SU-DHL-6 (cell line): ENCODE measurements around the gene KDM4B.

Experiments used
- H2AFZ ChIP-seq: fragments of 200-600 bp; sonication (generic); 2 replicates; pipeline ENCODE4 v1.6.1; 2014; ENCODE audit warnings: low read depth, mild to moderate bottlenecking, moderate library complexity, mixed read lengths, antibody characterized with exemption, low read length; ENCODE audit not compliant: severe bottlenecking
- H3F3A ChIP-seq: fragments of 200-600 bp; shearing (Covaris generic); 2 replicates; pipeline ENCODE4 v1.6.0; 2016; ENCODE audit warnings: antibody characterized with exemption, mild to moderate bottlenecking; ENCODE audit not compliant: insufficient read depth
- H3K27ac ChIP-seq: fragments of 200-600 bp; sonication (generic); 2 replicates; pipeline ENCODE4 v1.5.1; 2016; ENCODE audit warnings: low read depth, mild to moderate bottlenecking, low read length, moderate library complexity, mixed read lengths
- H3K27me3 ChIP-seq: fragments of 200-600 bp; sonication (generic), shearing (Covaris generic); 2 replicates; pipeline ENCODE4 v1.6.0; 2014; ENCODE audit warnings: mild to moderate bottlenecking, low read length
- H3K36me3 ChIP-seq: fragments of 200-600 bp; sonication (generic); 2 replicates; pipeline ENCODE4 v1.6.1; 2014; ENCODE audit warnings: mild to moderate bottlenecking, low read length, mixed read lengths
- H3K4me2 ChIP-seq: fragments of 300-600, 200-600 bp; shearing (Covaris generic), sonication (generic); 2 replicates; pipeline ENCODE4 v1.6.0; 2014; ENCODE audit warnings: low read length, low read depth, mild to moderate bottlenecking; ENCODE audit not compliant: poor library complexity, severe bottlenecking
- H3K4me3 ChIP-seq: fragments of 200-600 bp; sonication (generic); 2 replicates; pipeline ENCODE4 v1.5.1; 2014; ENCODE audit warnings: antibody characterized with exemption, low read length, mild to moderate bottlenecking, mixed read lengths; ENCODE audit not compliant: insufficient read depth, poor library complexity, severe bottlenecking
- H3K79me2 ChIP-seq: fragments of 200-600 bp; sonication (generic); 2 replicates; pipeline ENCODE4 v1.6.1; 2014; ENCODE audit warnings: mild to moderate bottlenecking, low read length, moderate library complexity; ENCODE audit not compliant: insufficient read depth
- H3K9ac ChIP-seq: fragments of 200-600 bp; sonication (generic); 2 replicates; pipeline ENCODE4 v1.7.0; 2014; ENCODE audit warnings: mild to moderate bottlenecking, low read length
- H3K9me2 ChIP-seq: fragments of 200-600 bp; sonication (generic); replicated peaks from 2 replicates; pipeline ENCODE4 v1.6.1; 2014; ENCODE audit warnings: low read length; ENCODE audit not compliant: insufficient read depth
- H3K9me3 ChIP-seq: fragments of 200-600 bp; sonication (generic); 2 replicates; pipeline ENCODE4 v1.6.1; 2014; ENCODE audit warnings: low read length, mixed read lengths; ENCODE audit not compliant: insufficient read depth
- H4K20me1 ChIP-seq: fragments of 200-600 bp; sonication (generic); 2 replicates; pipeline ENCODE4 v1.6.1; 2014; ENCODE audit warnings: low read depth, mild to moderate bottlenecking, antibody characterized with exemption, low read length, moderate library complexity, mixed read lengths
- EZH2phosphoT487 ChIP-seq: fragments of 200-600 bp; sonication (generic), shearing (Covaris generic); conservative IDR thresholded peaks from 2 replicates; pipeline ENCODE4 v1.6.1; 2018; ENCODE audit warnings: mild to moderate bottlenecking, antibody characterized with exemption, low read length, moderate library complexity, mixed read lengths
- TF ChIP-seq, protein P1 (sequence below): fragments of 200-600 bp; sonication (generic); IDR thresholded peaks from one replicate; pipeline ENCODE4 v1.5.1; 2017; ENCODE audit warnings: antibody characterized with exemption, mild to moderate bottlenecking, low read length, moderate library complexity; ENCODE audit not compliant: insufficient read depth, poor library complexity, severe bottlenecking

The KDM4B gene

DNA sequence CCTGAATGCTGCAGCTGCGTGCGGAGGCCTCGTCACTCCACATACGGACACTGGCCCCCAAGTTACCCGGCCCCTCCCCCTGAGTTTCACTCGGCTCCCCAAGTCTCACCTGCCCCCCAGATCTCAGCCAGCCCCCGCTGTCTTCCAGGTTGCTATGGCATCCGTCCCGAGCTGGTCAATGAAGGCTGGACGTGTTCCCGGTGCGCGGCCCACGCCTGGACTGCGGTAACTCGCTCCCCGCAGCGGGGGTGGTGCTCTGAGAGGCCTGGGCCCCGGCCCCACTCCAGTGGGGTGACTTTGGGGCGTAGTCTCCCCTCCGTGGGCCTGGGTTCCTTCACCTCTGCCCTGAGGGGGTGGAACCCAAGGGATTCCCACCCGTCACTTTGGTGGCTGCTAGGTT, 168.2 kb downstream of the KDM4B start:
- Histone ChIP-seq H3K27me3 (no peaks in the 10 kb centered on the region), H3F3A (peaks cover 2% of the 10 kb centered on the region; the same call in 1 of the 2 replicates), H3K4me2 (no peak overlapping the region), H4K20me1 (no peaks in the 10 kb centered on the region; the same call in 1 of the 2 replicates), H2AFZ (no peak overlapping the region), H3K36me3 (no peaks in the 10 kb centered on the region), H3K4me3 (no peak overlapping the region), H3K9me2 (no peaks in the 10 kb centered on the region), H3K9ac (no peak overlapping the region), H3K9me3 (no peaks in the 10 kb centered on the region), H3K27ac (no peak overlapping the region), H3K79me2 (no peaks in the 10 kb centered on the region)
- TF ChIP-seq, protein P1, sequence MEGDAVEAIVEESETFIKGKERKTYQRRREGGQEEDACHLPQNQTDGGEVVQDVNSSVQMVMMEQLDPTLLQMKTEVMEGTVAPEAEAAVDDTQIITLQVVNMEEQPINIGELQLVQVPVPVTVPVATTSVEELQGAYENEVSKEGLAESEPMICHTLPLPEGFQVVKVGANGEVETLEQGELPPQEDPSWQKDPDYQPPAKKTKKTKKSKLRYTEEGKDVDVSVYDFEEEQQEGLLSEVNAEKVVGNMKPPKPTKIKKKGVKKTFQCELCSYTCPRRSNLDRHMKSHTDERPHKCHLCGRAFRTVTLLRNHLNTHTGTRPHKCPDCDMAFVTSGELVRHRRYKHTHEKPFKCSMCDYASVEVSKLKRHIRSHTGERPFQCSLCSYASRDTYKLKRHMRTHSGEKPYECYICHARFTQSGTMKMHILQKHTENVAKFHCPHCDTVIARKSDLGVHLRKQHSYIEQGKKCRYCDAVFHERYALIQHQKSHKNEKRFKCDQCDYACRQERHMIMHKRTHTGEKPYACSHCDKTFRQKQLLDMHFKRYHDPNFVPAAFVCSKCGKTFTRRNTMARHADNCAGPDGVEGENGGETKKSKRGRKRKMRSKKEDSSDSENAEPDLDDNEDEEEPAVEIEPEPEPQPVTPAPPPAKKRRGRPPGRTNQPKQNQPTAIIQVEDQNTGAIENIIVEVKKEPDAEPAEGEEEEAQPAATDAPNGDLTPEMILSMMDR, result no peak
- TF ChIP-seq EZH2phosphoT487, result no peak

DNA sequence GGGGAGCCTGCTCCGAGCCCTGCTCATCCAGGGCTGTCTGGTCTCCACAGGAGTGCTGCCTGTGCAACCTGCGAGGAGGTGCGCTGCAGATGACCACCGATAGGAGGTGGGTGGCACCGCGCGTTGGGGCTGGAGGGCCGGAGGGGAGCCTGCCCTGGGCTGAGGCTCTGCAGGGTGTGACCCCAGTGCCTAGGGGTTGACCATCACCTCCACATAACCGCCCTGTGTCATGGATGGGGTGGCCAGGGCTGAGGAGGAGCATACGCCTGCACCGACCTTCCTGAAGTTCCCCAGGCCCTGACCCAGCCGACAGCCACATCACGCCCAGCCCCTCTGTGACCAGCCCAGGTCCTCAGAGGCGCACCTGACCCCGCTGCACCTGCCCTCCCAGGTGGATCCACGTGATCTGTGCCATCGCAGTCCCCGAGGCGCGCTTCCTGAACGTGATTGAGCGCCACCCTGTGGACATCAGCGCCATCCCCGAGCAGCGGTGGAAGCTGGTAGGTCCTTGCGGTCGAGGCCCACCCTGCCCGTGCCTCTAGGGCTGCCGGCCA, 168.7 kb downstream of the KDM4B start:
- Histone ChIP-seq H3K4me3 (no peak overlapping the region), H4K20me1 (no peaks in the 10 kb centered on the region; the same call in 1 of the 2 replicates), H3K27ac (no peak overlapping the region), H3K79me2 (no peaks in the 10 kb centered on the region), H3K9me2 (no peaks in the 10 kb centered on the region), H3K9ac (no peak overlapping the region), H3K36me3 (no peaks in the 10 kb centered on the region), H2AFZ (no peak overlapping the region), H3F3A (no peaks in the 10 kb centered on the region), H3K27me3 (no peaks in the 10 kb centered on the region), H3K4me2 (no peak overlapping the region), H3K9me3 (no peaks in the 10 kb centered on the region)
- TF ChIP-seq, protein P1, result peak; percentile 38
- TF ChIP-seq EZH2phosphoT487, result no peak

DNA sequence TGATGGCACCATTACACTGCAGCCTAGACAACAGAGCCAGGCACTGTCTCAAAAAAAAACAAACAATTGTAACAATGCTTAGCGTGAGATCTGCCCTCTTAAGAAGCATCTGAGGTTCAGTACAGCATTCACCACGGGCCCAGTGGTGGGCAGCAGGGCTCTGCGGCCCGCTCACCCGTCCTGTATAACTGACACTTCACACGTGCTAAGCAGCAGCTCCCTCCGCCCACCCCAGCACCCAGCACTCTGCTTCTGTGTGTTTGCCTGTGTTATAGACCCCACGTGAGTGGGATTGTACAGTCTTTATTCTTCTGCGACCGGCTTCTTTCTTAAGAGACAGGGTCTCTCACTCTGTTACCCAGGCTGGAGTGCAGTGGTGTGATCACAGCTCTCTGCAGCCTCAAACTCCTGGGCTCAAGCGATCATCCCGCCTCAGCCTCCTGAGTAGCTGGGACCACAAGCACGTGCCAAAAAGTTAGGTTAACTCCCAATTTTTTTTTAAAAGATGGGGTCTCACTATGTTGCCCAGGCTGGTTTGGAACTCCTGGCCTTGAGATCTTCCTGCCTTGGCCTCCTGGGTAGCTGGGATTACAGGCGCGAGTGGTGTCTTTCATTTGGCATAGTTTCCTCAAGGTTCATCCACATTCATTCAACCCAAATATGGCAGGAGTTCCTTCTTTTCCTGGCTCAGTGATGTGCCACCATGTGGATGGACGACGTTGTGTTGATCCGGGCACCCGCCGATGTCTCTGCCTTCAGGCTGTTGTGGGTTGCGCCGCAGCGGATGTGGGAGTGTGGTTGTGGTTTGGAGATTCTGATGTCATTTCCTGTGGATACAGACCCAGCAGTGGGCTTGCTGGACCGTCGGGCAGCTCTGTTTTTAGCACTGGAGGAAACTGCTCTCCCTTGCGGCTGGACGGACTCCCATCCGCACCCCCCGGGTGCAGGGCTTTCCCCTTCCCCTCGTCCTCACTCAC, 170.0 kb downstream of the KDM4B start:
- Histone ChIP-seq H3K27ac (peak overlapping the region; percentile 45; the same call in 1 of the 2 replicates), H3K36me3 (no peaks in the 10 kb centered on the region)

More for the DNA sequence above, 170.0 kb downstream of the KDM4B start:
- peak overlapping the region; percentile 1 for H3K4me2 ChIP-seq
- H3K79me2 ChIP-seq, result no peaks in the 10 kb centered on the region
- no peak overlapping the region for H2AFZ ChIP-seq
- no peak for TF ChIP-seq EZH2phosphoT487
- TF ChIP-seq, protein P1, result no peak
- no peaks in the 10 kb centered on the region for H3K9me3 ChIP-seq
- H3F3A ChIP-seq, result no peaks in the 10 kb centered on the region
- no peak overlapping the region for H3K9ac ChIP-seq
- no peaks in the 10 kb centered on the region for H3K9me2 ChIP-seq
- H4K20me1 ChIP-seq, result no peaks in the 10 kb centered on the region; the same call in 1 of the 2 replicates
- no peaks in the 10 kb centered on the region for H3K27me3 ChIP-seq
- no peak overlapping the region for H3K4me3 ChIP-seq
